Esophagus squamous epithelium (tissue), 5 donors: Measurements from ENCODE around the gene CHST3. TPM values are rescaled to one million over a fixed set of nuclear protein-coding genes. Genes with fewer than 3 reads are reported as not detected.
"Not testable (repeated sequence)": the region's sequence is repeated elsewhere in the genome, so short reads cannot be mapped to it uniquely, and the experiment has no call there.

Experiments used
- DNase-seq: peaks from one replicate; lab custom pipeline; 2025; lab: John Stamatoyannopoulos, UW
- H3K27ac ChIP-seq, 4 donors: fragments of 200-600 bp; sonication (generic); one replicate each; pipeline ENCODE4 v1.5.1; 2016 to 2019; ENCODE audit warnings: mild to moderate bottlenecking in 1 of 4
- H3K27me3 ChIP-seq, 4 donors: fragments of 200-600 bp; sonication (generic); 1 replicate in 3 of 4; 2 replicates in 1 of 4; pipeline versions ENCODE4 v1.5.1 to v1.6.0; 2017 to 2021; ENCODE audit warnings: antibody characterized with exemption in 1 of 4
- H3K36me3 ChIP-seq, 3 donors: fragments of 200-600 bp; sonication (generic); one replicate each; pipeline ENCODE4 v1.5.1; 2016 to 2019
- H3K4me1 ChIP-seq, 3 donors: fragments of 200-600 bp; sonication (generic); one replicate each; pipeline ENCODE4 v1.5.1; 2017 to 2019
- H3K4me3 ChIP-seq, 4 donors: fragments of 200-600 bp; sonication (generic); 1 replicate in 3 of 4; 2 replicates in 1 of 4; pipeline ENCODE4 v1.5.1; 2016 to 2019; ENCODE audit warnings: mild to moderate bottlenecking in 2 of 4, moderate library complexity in 1 of 4
- H3K9me3 ChIP-seq, 3 donors: fragments of 200-600 bp; sonication (generic); one replicate each; pipeline ENCODE4 v1.5.1; 2016 to 2019
- CTCF ChIP-seq, 6 experiments: fragments of 450-650 bp in 4 of 6; fragments of 200-600 bp in 2 of 6; sonication (generic) in 2 of 6; IDR thresholded peaks; one replicate each; pipeline ENCODE4 v1.5.1; 2016 to 2019; ENCODE audit warnings: antibody characterized with exemption in 6 of 6, mild to moderate bottlenecking in 4 of 6, moderate library complexity in 4 of 6
- POLR2A ChIP-seq, 4 donors: fragments of 450-650 bp; IDR thresholded peaks; one replicate each; pipeline ENCODE4 v1.6.1; 2017; ENCODE audit warnings: antibody characterized with exemption in 4 of 4, mild to moderate bottlenecking in 4 of 4, moderate library complexity in 3 of 4
- WGBS, 2 donors: methylation state at CpG; one replicate each; pipeline ENCODE4 v1.1.5; 2018; 5-methylcytosine and 5-hydroxymethylcytosine counted together
- intact Hi-C: fragments of 100-400 bp; cut with DNase I; formaldehyde crosslinking; loops from one replicate; pipeline ENCODE4 v1.15.0; 2022
- total RNA-seq, 4 donors: library from RNA; depleted of rRNA; stranded (reverse); fragments of >200 nt; gene quantifications; one replicate each; pipeline ENCODE4 v1.1.0, GENCODE V29; 2016
- donor health status: DM: yes; HTN: yes; CAD: no.

The CHST3 gene
- total RNA-seq, 4 donors from 2014 or later = 5.3 to 15.4 (median 9.6) TPM

DNA sequence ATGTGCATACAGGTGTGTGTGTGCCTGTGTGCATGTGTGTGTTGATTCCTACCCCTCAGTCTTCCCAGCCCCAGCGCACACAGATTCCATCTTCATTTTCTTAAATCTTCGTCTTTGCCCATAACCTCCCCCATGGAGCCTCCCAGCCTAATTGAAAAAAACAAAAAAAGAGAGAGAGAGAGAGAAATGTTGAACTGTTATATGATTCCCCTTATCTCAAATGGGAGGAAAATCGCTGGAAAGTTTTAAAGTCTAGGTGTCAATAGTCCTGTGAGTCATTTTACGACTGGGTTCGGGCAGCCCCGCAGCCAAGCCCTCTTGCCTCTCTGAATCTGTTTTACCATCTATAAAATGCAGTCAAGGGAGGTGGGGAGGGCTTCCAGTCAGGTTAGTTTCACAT, 63.3 kb downstream of the CHST3 start:
- peak overlapping the region in 1 of 4 donors; percentile 1 for H3K27ac ChIP-seq
- no peaks in the 10 kb centered on the region for H3K9me3 ChIP-seq
- intact Hi-C loops = no loop called here
- DNase-seq = no peak
- H3K36me3 ChIP-seq = no peaks in the 10 kb centered on the region
- no peak for TF ChIP-seq POLR2A (IDR thresholded peaks at IDR 0.05)
- no peak for TF ChIP-seq CTCF (IDR thresholded peaks at IDR 0.05)
- H3K4me1 ChIP-seq = peaks cover 0 to 23% (median 5%) of the 10 kb centered on the region in 3 donors
- WGBS, 2 donors = 64% methylated on average over 6 of the region's 6 CpGs
- no peak overlapping the region for H3K4me3 ChIP-seq
- peaks cover 0 to 2% (median 0%) of the 10 kb centered on the region in 4 donors for H3K27me3 ChIP-seq

DNA sequence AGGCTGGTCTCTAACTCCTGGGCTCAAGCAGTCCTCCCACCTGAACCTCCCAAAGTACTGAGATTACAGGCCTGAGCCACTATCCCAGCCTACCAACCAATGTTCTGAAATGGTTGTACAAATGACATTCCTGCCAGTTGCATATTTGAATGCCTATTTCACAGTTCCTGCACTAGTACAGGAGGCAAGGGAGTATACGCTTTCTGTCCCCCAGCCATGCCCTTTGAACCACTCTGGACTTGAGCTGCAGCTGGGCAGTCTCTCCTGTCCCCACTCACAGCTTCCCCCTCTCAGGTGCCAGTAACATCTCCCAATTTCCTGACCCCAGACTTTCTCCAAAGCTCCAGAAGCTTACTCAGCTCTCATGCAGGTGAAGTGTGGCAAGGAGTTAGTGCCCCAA, 65.2 kb downstream of the CHST3 start:
- intact Hi-C loops = no loop called here
- no peaks in the 10 kb centered on the region for H3K9me3 ChIP-seq
- TF ChIP-seq CTCF (IDR thresholded peaks at IDR 0.05) = no peak
- TF ChIP-seq POLR2A (IDR thresholded peaks at IDR 0.05) = no peak
- no peak overlapping the region for H3K27ac ChIP-seq
- no peak overlapping the region for H3K4me3 ChIP-seq
- H3K27me3 ChIP-seq = peaks cover 0 to 2% (median 0%) of the 10 kb centered on the region in 4 donors
- no peaks in the 10 kb centered on the region for H3K36me3 ChIP-seq
- WGBS, 2 donors = 100% methylated on average over 1 of the region's 1 CpG
- H3K4me1 ChIP-seq = peaks cover 0 to 23% (median 5%) of the 10 kb centered on the region in 3 donors
- DNase-seq = no peak

GRCh38 chr10:72030762-72031543, 66.8 kb downstream of the CHST3 start:
- Histone ChIP-seq H3K9me3 (no peaks in the 10 kb centered on the region), H3K4me3 (no peak overlapping the region), H3K27me3 (peaks cover 0 to 2% (median 0%) of the 10 kb centered on the region in 4 donors), H3K4me1 (peaks cover 0 to 23% (median 5%) of the 10 kb centered on the region in 3 donors), H3K27ac (peak overlapping the region in 2 of 4 donors; percentile 8 to 47), H3K36me3 (no peaks in the 10 kb centered on the region)
- intact Hi-C loops = no loop called here
- WGBS, 2 donors = 72 to 82% methylated on average over 14 to 17 of the region's 19 CpGs
- TF ChIP-seq POLR2A (IDR thresholded peaks at IDR 0.05) = no peak
- no peak for TF ChIP-seq CTCF (IDR thresholded peaks at IDR 0.05)
- no peak for DNase-seq

GRCh38 chr10:72031706-72032105, 67.5 kb downstream of the CHST3 start:
- H3K36me3 ChIP-seq = no peaks in the 10 kb centered on the region
- no peak overlapping the region for H3K4me3 ChIP-seq
- peaks cover 0 to 2% (median 0%) of the 10 kb centered on the region in 4 donors for H3K27me3 ChIP-seq
- 92 to 95% methylated on average over 8 to 10 of the region's 10 CpGs for WGBS, 2 donors
- no peak for DNase-seq
- TF ChIP-seq POLR2A (IDR thresholded peaks at IDR 0.05) = no peak
- no peak for TF ChIP-seq CTCF (IDR thresholded peaks at IDR 0.05)
- no peak overlapping the region for H3K27ac ChIP-seq
- no peaks in the 10 kb centered on the region for H3K9me3 ChIP-seq
- H3K4me1 ChIP-seq = peaks cover 0 to 19% (median 4%) of the 10 kb centered on the region in 3 donors
- intact Hi-C loops = no loop called here

DNA sequence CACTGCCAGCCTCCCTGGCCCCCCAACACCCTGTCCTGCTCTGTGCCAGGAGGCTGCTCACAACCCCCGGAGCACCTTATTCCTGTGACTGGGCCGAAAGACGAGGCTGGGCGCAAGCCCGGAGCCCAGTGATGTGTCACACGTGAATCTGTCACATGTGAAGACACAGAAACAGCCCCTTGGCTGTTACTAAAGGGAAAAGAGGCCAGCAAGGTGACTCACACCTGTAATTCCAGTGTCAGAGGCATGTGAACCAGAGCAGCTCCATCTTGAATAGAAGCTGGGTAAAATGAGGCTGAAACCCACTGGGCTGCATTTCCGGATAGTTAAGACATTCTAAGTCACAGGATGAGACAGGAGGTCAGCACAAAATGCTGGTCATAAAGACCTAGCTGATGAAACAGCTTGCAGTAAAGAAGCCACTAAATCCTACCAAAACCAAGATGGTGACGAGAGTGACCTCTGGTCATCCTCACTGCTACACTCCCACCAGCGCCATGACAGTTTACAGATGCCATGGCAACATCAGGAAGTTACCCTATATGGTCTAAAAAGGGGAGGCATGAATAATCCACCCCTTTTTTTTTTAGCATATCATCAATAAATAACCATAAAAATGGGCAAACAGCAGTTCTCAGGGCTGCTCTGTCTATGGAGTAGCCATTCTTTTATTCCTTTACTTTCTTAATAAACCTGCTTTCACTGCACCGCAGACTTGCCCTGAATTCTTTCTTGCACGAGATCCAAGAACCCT, 68.4 kb downstream of the CHST3 start:
- H3K9me3 ChIP-seq, H3K36me3 ChIP-seq, H3K27me3 ChIP-seq, DNase-seq, H3K4me3 ChIP-seq, intact Hi-C loops, H3K27ac ChIP-seq: not testable (repeated sequence)
- 61 to 88% methylated on average over 5 to 10 of the region's 11 CpGs for WGBS, 2 donors
- H3K4me1 ChIP-seq = peaks cover 0 to 10% (median 0%) of the 10 kb centered on the region in 3 donors
